HG02870 (cell line): ENCODE results near the gene RBM4.

Source experiments
- ATAC-seq: cut with Tn5 transposase; IDR thresholded peaks from one replicate; pipeline ENCODE4 v1.9.1; 2021; ENCODE audit warnings: mild to moderate bottlenecking, moderate library complexity; ENCODE audit not compliant: unreplicated experiment

RBM4 gene

DNA sequence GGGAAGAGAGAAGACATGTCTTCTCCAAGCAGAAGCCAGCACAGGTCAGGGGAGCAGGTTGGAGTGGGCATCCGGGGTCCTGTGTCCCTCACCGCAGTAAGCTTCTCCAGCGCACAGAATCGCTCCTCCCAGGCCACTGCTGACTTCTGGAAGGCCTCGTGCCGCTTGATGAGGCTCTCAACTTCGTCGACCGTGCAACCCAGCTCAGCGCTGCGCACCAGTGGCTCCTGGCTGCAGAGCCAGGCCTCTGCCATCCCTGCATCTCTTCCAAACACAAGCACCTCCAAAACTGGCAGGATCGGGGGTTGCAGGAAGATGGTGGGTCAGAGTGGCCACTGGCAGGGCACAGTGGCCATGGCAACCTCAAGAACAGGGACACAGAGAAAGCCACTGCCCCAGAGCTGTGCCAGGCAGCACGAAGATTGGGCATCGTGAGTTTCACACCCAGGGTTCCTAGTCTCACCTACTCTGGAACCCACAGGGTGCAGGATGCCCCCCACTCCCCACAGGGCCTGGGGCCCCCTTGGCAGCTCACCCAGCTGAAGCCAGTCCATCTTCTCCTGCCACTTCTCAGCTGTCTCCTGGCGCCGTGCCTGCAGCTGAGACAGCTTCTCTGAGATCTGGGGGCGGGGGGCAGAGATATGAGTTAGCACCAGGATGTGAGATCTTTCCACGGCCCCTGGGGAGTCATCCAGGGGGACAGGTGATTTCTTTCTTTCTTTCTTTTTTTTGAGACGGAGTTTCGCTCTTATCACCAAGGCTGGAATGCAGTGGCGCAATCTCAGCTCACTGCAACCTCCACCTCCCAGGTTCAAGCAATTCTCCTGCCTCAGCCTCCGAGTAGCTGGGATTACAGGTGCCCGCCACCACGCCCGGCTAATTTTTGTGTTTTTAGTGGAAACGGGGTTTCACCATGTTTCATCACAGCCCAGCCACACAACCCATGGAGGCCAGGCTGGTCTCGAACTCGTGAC, 50.3 kb downstream of the RBM4 start:
- ATAC-seq: no peak

DNA sequence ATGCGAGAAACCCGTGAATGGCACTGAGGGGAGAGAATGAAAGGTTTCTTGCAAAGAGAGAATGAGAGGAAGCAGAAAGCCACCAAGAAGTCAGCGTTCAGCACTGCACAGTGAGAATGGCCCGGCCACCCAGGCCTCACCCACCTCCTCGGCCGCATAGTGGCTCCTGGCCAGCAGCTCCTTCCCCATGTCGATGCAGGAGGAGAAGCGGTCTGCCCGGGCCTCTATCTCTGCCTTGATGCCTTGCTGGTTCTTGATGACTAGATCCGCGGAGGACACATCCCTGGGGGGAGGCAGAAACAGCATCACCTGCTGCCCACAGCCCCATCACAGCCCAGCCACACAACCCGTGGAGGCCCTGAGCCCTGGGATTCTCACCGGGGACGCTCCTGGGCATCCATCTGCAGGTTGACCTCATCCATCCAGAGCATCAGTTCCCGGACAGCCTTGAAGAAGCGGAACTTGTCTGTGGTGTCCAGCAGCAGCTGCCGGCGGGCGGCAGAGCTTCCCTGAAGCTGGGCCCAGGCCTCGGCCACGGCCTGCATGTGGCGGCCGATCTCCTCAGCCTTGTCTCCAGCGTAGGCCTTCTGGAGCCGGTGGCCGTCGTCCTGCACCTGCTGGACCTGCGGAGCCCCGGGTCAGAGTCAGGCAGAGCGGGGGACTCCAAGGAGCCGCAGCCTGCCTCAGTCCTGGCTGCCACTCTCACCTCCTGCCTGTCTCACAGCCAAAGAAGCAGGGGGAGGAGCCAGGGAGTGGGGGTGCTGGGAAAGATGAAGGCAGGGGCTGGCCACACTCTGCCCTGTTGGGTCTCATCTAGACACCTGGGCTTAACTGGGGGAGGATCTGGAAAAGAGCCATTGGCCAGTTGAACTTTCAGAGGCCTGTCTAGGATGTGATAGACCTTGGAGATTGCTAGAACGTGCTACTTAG, 51.4 kb downstream of the RBM4 start:
- no peak for ATAC-seq

DNA sequence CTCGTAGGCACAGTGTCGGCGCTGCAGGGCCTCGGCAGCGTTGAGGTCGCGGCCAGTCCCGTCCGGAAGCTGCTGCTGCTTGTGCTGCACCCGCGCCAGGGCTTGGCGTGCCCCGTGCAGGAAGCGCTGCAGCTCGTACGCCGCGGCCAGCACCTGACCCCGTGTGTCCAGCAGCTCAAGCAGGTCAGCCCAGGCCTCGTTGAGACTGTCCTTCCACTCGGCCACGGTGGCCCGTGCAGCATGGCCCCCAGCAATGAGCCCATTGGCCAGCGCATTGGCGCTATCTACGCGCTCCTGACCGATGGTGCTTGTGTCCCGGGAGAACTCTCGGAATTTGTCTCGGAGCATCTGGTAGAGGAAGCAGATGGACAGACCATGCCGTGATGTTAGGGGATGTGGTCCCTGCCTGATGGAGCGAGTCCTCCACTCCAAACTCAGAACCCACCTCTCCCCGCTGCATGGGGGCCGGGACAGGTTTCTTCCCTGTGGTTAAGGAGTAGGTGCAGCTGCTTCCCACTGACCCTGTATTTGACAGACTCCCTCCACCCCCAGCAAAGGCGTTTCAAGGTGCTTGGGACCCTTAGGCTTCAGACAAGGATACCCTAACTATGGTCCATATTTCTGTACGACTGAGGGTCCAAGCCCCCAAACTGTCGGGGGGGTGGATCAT, 52.9 kb downstream of the RBM4 start:
- ATAC-seq: no peak

DNA sequence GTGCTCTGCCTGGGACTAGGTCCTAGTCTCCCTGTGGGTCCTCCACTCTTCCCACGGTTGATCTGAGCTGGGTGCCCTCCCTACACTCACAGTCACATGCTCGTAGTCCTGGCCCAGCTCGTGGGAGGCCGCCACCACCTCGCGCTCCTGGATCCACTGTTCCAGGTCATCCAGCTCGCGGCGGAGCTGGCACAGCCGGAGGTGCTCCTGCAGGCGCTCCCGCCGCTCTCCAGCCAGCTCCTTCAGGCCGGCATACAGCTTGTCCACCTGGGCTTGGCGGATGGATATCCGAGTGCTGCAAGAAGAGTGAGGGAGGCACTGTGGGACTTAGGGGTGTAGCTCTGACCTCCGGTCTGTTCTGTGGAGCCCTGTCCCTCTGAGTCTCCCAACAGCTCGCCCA, 53.9 kb downstream of the RBM4 start:
- no peak for ATAC-seq

DNA sequence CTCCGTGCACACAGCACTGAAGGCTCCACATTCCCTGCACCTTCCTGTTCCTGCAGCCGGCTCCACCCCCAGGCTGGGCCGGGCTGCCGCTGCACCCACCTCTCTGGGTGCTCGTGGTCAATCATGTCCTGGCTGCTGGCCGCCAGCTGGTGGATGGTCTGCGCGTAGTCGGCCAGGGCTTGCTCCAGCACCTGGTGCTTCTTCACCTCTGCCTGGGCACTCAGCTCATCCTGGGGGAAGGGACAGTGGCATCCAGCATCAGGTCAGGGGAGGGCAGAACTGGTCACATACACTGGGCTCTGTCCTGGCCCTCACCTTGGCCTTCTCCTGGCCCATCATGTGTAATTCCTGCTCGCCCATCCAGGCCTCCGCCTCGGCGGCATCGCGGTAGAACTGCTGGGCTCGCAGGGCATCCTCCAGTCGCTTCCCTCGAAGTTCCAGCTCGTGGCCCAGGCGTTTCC, 54.4 kb downstream of the RBM4 start:
- no peak for ATAC-seq

DNA sequence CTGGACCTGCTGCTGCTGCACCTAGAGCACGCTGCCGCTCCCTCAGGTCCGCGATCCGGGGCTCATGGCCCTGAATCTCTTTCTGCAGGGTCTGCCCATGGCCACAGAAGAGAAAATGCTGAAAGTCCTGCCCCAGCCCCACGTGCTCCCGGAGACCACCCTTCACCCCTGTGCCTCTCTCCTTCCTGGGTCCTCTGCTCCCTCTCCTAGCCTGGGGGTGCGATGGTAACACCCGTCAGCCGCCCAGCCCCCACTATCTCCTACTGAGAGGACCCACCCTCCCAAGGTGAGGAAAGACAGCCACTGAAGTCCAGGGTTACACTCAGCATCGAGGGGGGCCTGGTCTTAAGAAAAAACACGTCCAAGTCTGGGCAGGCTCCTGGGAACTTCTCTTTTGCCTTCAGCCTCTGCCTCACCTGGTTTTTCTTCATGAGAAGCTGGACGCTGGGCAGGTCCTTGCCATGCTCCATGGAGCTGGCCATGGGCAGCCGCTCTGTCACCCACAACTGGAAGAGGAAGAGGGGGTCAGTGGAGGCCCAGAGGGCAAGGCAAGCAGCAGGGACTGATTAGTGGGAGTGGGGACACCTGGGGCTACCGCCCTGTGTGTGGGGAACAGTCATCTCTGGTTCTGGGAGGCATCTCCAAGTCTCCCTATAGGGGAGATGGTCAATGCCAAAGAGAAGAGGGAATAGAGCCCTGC, 55.0 kb downstream of the RBM4 start:
- ATAC-seq: no peak

DNA sequence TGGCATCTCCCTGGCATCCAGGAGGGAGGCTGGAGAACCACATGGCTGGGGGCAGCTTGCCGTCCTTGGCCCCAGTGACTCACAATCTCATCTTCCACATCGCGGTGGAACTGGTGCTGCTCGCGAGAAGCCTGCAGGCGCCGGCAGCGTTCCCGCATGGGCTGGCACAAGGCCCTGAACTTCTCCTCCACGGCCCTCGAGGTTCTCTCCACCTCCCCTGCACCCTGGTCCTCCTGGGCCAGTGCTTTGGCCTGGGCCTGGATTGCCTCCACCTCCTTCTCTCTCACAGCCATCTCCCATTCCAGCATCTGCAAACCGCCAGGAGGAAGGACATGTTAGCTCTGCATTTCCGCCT, 55.5 kb downstream of the RBM4 start:
- no peak for ATAC-seq

DNA sequence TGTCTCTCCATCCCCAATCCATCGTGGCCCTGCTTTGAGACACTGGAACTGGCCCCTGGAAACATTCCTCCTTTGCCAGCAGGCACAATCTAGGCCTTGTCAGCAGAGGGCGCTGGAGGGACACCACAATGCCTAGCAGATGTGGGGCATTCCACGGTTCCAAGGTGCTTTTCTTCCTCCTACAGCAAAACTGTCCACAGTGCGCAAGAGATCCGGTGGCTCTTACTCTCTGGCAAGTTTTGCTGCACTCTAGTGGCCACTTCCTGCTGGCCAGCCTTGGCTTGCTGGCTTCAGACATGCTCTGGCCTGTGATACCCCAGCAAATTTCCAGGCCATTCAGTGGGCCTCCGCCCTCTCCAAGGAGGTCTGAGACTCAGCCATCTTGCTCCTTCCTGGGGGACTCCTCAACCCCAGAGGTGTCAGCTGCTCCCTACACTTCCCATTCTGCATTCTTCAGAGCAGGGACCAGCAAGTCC, 56.3 kb downstream of the RBM4 start:
- no peak for ATAC-seq
